GM12873 (cell line): ENCODE data around the gene CSMD2.

Source experiments
- CTCF ChIP-seq: IDR thresholded peaks from 2 replicates; pipeline ENCODE4 v1.5.1; 2012; ENCODE audit warnings: low read depth, mild to moderate bottlenecking, moderate library complexity, low read length, control low read depth; ENCODE audit not compliant: insufficient read depth; ENCODE audit errors: missing control alignments

CSMD2 gene

GRCh38 chr1:33846861-33847260 is 318.2 kb downstream of the CSMD2 start:
- no peak for TF ChIP-seq CTCF

- TF ChIP-seq CTCF: no peak
These were observed 320.9 kb downstream of the CSMD2 start for GRCh38 chr1:33844166-33844565.

- no peak for TF ChIP-seq CTCF
These were observed 322.7 kb downstream of the CSMD2 start for GRCh38 chr1:33842348-33842747.

- TF ChIP-seq CTCF: no peak
These were observed 323.5 kb downstream of the CSMD2 start for GRCh38 chr1:33841494-33841893.

- no peak for TF ChIP-seq CTCF
These were observed 327.4 kb downstream of the CSMD2 start for GRCh38 chr1:33837635-33838034.

GRCh38 chr1:33836911-33837310 is 328.1 kb downstream of the CSMD2 start:
- TF ChIP-seq CTCF: no peak

GRCh38 chr1:33828654-33829053 is 336.4 kb downstream of the CSMD2 start:
- no peak for TF ChIP-seq CTCF
